Measurements from ENCODE around the gene HAUS6. TPM values are rescaled to one million over a fixed set of nuclear protein-coding genes. Genes with fewer than 3 reads are reported as not detected.
"Not testable (repeated sequence)": the region's sequence is repeated elsewhere in the genome, so short reads cannot be mapped to it uniquely, and the experiment has no call there.

Gene HAUS6
- total RNA-seq, 4 donors from 2014 or later: 1.5 to 26.0 (median 14.4) TPM

DNA sequence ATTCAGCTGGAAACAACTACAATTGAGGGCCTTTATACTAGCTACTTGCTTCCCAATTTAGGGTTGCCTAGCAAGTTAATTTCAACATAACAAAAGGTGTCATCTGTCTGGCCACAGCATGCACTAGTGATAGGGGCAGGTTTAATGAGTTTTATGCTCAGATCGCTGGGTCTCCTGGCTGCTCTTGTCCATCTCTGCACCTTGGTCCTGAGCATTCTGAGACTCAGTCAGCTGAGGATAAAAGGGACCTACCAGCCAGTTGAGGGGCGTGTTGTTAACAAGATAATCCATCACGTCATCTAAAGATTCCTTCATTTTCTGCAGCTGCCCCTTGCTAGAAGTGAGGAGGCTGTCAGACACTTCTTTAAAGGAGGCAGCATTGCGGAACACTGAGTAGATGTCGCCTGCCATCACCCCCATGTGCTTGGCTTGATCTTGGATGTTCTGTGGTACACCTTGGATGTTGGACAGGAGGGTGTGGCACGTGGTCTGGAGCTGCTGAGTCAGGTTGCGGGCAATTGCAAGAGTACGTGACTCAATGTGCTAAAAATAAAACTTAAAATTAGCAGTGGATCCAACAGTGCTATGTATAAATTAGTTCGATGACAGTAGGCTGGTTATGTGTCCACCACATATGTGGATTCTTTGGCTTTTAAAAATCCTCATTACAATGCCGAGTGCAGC lies 13.5 kb upstream of the HAUS6 start:
- DNase-seq: peak in 1 of 2 donors; percentile 36
- Histone ChIP-seq H3K27me3 (no peaks in the 10 kb centered on the region), H3K4me1 (peaks cover 0 to 3% of the 10 kb centered on the region in 2 donors), H3K27ac (peak overlapping the region in 1 of 2 donors; percentile 24), H3K9me3 (no peaks in the 10 kb centered on the region), H3K36me3 (no peaks in the 10 kb centered on the region), H3K4me3 (no peak overlapping the region)
- no peak for TF ChIP-seq POLR2A (IDR thresholded peaks at IDR 0.05)
- TF ChIP-seq, protein P1, sequence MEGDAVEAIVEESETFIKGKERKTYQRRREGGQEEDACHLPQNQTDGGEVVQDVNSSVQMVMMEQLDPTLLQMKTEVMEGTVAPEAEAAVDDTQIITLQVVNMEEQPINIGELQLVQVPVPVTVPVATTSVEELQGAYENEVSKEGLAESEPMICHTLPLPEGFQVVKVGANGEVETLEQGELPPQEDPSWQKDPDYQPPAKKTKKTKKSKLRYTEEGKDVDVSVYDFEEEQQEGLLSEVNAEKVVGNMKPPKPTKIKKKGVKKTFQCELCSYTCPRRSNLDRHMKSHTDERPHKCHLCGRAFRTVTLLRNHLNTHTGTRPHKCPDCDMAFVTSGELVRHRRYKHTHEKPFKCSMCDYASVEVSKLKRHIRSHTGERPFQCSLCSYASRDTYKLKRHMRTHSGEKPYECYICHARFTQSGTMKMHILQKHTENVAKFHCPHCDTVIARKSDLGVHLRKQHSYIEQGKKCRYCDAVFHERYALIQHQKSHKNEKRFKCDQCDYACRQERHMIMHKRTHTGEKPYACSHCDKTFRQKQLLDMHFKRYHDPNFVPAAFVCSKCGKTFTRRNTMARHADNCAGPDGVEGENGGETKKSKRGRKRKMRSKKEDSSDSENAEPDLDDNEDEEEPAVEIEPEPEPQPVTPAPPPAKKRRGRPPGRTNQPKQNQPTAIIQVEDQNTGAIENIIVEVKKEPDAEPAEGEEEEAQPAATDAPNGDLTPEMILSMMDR (IDR thresholded peaks at IDR 0.05): no peak
- intact Hi-C loops (cut with DNase I; ENCODE audit: low total_unique reads): no loop called here

DNA sequence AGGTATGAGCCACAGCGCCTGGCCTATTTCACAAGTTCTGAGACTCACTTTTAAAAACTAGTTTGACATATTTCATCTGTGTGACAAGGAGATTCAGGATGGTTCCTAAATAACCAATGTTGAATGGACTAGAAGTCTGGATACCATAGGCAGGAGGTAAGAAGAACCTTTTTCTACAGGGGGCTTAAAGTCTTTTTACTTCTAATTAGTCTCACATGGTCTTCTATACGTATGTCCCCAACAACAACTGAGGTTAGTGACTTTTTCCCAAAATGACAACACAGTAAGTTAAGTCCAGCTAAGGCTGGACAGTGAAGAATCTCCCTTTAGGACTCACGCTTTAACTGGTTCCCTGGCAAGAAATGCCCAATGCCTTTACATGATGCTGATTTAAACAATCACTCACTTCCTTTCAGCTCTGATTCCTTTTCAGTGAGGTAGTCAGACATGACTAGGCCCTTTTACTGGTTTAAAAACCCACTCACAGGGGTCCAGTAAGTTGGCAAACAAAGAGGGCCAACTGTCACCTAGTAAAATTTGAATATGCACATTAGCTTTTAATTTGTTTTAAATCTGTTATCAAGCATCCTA lies 12.1 kb upstream of the HAUS6 start:
- H3K4me3 ChIP-seq: no peak overlapping the region
- H3K9me3 ChIP-seq: no peaks in the 10 kb centered on the region
- no peaks in the 10 kb centered on the region for H3K27me3 ChIP-seq
- peaks cover 0 to 3% of the 10 kb centered on the region in 2 donors for H3K4me1 ChIP-seq
- TF ChIP-seq POLR2A (IDR thresholded peaks at IDR 0.05): no peak
- TF ChIP-seq, protein P1 (IDR thresholded peaks at IDR 0.05): no peak
- H3K27ac ChIP-seq: no peak overlapping the region
- intact Hi-C loops (cut with DNase I; ENCODE audit: low total_unique reads): no loop called here
- no peaks in the 10 kb centered on the region for H3K36me3 ChIP-seq
- no peak for DNase-seq

DNA sequence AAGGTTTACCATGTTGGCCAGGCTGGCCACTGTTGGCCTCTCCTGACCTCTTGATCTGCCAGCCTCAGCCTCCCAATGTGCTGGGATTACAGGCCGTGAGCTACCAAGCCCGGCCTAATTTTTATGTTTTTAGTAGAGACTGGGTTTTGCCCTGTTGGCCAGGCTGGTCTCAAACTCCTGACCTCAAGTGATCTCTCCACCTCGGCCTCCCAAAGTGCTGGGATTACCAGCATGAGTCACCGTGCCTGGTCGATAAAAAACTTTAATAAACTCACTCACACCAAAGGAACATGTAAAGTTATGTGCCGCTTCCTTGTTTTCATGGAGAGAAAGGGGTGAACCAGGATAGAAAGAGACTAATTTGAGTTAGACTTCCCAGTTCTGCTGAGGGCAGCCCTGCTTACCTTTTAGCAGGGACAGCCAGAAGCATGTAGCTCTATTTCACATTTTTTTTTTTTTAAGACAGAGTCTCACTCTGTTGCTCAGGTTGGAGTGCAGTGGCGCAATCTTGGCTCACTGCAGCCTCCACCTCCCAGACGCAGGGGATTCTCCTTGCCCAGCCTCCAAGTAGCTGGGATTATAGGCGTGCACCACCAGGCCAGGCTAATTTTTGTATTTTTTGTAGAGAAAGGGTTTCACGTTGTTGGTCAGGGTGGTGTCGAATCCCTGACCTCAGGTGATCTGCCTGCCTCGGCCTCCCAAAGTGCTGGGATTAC lies 11.4 kb upstream of the HAUS6 start:
- DNase-seq: no peak
- H3K9me3 ChIP-seq: no peaks in the 10 kb centered on the region
- intact Hi-C loops (cut with DNase I; ENCODE audit: low total_unique reads): no loop called here
- H3K4me3 ChIP-seq: no peak overlapping the region
- H3K27me3 ChIP-seq: no peaks in the 10 kb centered on the region
- peaks cover 0 to 3% of the 10 kb centered on the region in 2 donors for H3K4me1 ChIP-seq
- TF ChIP-seq, protein P1 (IDR thresholded peaks at IDR 0.05): no peak
- no peak for TF ChIP-seq POLR2A (IDR thresholded peaks at IDR 0.05)
- no peaks in the 10 kb centered on the region for H3K36me3 ChIP-seq
- no peak overlapping the region for H3K27ac ChIP-seq

DNA sequence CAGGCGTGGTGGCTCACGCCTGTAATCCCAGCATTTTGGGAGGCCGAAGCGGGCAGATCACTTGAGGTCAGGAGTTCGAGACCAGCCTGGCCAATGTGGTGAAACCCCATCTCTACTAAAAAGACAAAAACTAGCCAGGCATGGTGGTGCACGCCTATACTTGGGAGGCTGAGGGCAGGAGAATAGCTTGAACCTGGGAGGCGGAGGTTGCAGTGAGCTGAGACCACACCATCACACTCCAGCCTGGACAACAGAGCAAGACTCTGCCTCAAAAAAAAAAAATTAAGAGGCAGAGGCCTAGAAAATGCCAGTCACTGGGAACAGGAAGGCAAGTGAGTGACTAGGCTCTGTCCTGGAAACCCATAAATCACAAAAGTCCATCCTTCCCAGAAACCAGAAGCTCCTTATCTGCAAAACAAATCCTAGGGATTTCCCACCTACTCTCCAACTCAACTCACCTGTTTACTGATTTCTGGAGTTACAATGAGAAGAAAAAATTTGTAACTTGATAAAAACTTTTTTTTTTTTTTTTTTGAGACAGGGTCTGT lies 10.4 kb upstream of the HAUS6 start:
- H3K4me3 ChIP-seq; H3K27ac ChIP-seq; H3K4me1 ChIP-seq; H3K27me3 ChIP-seq; H3K9me3 ChIP-seq; DNase-seq; intact Hi-C loops (cut with DNase I; ENCODE audit: low total_unique reads); H3K36me3 ChIP-seq: not testable (repeated sequence)

DNA sequence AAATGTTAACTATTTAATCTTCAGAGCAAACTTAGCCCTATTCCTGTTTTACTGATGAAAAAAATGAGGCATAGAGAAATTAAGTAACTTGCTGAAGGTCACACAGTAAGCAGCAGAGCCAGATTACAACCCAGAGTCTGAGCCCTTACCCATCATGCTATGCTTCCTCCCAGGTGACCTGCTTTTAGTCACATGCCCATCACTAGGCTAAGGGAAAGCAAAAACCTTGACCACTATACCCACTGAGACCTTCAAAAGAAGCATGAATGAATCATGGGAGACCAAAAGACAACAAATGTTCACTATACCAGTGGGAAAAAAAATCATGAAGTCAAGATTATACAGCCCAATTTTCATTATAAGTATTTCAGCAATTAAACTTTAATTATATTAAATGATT lies 5.3 kb upstream of the HAUS6 start:
- DNase-seq: no peak
- H3K27me3 ChIP-seq: no peaks in the 10 kb centered on the region
- H3K4me3 ChIP-seq: no peak overlapping the region
- H3K9me3 ChIP-seq: no peaks in the 10 kb centered on the region
- intact Hi-C loops (cut with DNase I; ENCODE audit: low total_unique reads): no loop called here
- no peaks in the 10 kb centered on the region for H3K36me3 ChIP-seq
- no peaks in the 10 kb centered on the region for H3K4me1 ChIP-seq
- TF ChIP-seq POLR2A (IDR thresholded peaks at IDR 0.05): no peak
- TF ChIP-seq, protein P1 (IDR thresholded peaks at IDR 0.05): no peak
- H3K27ac ChIP-seq: no peak overlapping the region

All from uterus (tissue), 4 donors.